CMK (cell line): ENCODE measurements around the gene MICAL3.

ENCODE experiments used
- DNase-seq: peaks from one replicate; pipeline ENCODE4 v3.0.0-alpha.2; 2010; ENCODE audit warnings: low read depth

Gene MICAL3

GRCh38 chr22:17927062-17927461, 97.3 kb downstream of the MICAL3 start:
- no peak for DNase-seq

- DNase-seq: no peak
These were observed 97.8 kb downstream of the MICAL3 start for GRCh38 chr22:17926516-17926915.

GRCh38 chr22:17925431-17925841, 98.9 kb downstream of the MICAL3 start:
- no peak for DNase-seq

GRCh38 chr22:17924735-17925364, 99.5 kb downstream of the MICAL3 start:
- DNase-seq: no peak

GRCh38 chr22:17924076-17924475, 100.3 kb downstream of the MICAL3 start:
- DNase-seq: no peak

- DNase-seq: no peak
These were observed 101.1 kb downstream of the MICAL3 start for GRCh38 chr22:17922925-17923903.

GRCh38 chr22:17921871-17922821, 102.2 kb downstream of the MICAL3 start:
- no peak for DNase-seq

- no peak for DNase-seq
These were observed 103.2 kb downstream of the MICAL3 start for GRCh38 chr22:17920992-17921650.

GRCh38 chr22:17920145-17920605, 104.2 kb downstream of the MICAL3 start:
- peak; percentile 56 for DNase-seq

GRCh38 chr22:17919276-17920144, 104.9 kb downstream of the MICAL3 start:
- DNase-seq: no peak

GRCh38 chr22:17918840-17919239, 105.5 kb downstream of the MICAL3 start:
- DNase-seq: no peak

GRCh38 chr22:17917490-17917983, 106.8 kb downstream of the MICAL3 start:
- DNase-seq: peak; percentile 71

- DNase-seq: no peak
These were observed 108.0 kb downstream of the MICAL3 start for GRCh38 chr22:17916226-17916889.

- DNase-seq: no peak
These were observed 108.7 kb downstream of the MICAL3 start for GRCh38 chr22:17915676-17916075.

GRCh38 chr22:17915188-17915587, 109.2 kb downstream of the MICAL3 start:
- DNase-seq: no peak

- no peak for DNase-seq
These were observed 109.9 kb downstream of the MICAL3 start for GRCh38 chr22:17914474-17914873.

GRCh38 chr22:17913801-17914347, 110.5 kb downstream of the MICAL3 start:
- DNase-seq: no peak

- DNase-seq: no peak
These were observed 111.2 kb downstream of the MICAL3 start for GRCh38 chr22:17912945-17913721.

- no peak for DNase-seq
These were observed 112.5 kb downstream of the MICAL3 start for GRCh38 chr22:17911887-17912286.
